Psoas muscle (tissue), 8 donors: Measurements from ENCODE around the gene SOCS6. TPM values are rescaled to one million over a fixed set of nuclear protein-coding genes. Genes with fewer than 3 reads are reported as not detected.

Source experiments
- ATAC-seq, 4 donors: fragments of 200-7000 bp; cut with Tn5 transposase; one replicate each; pipeline ENCODE4 v1.9.1; 2020; ENCODE audit warnings: moderate library complexity in 3 of 4, mild to moderate bottlenecking in 2 of 4
- DNase-seq, 2 donors: peaks; one replicate each; pipeline ENCODE4 v3.0.0-alpha.2; 2020
- H3K27ac ChIP-seq: fragments of 200-600 bp; one replicate; pipeline ENCODE4 v1.8.0; 2022
- H3K27me3 ChIP-seq, 3 donors: fragments of 200-600 bp in 1 of 3; one replicate each; pipeline versions ENCODE4 v1.6.1 to v1.8.0; 2013 to 2022; ENCODE audit warnings: low read length in 2 of 3, mild to moderate bottlenecking in 2 of 3, moderate library complexity in 1 of 3; ENCODE audit not compliant: insufficient read depth in 3 of 3
- H3K36me3 ChIP-seq, 2 donors: fragments of 200-600 bp in 1 of 2; one replicate each; pipeline versions ENCODE4 v1.6.1 to v1.8.0; 2013 to 2022; ENCODE audit warnings: low read depth in 1 of 2, mild to moderate bottlenecking in 1 of 2, moderate library complexity in 1 of 2; ENCODE audit not compliant: insufficient read depth in 1 of 2
- H3K4me1 ChIP-seq: fragments of 200-600 bp; one replicate; pipeline ENCODE4 v1.8.0; 2022
- H3K4me3 ChIP-seq: fragments of 200-600 bp; one replicate; pipeline ENCODE4 v1.8.0; 2022; ENCODE audit warnings: mild to moderate bottlenecking
- H3K9me3 ChIP-seq: fragments of 200-600 bp; one replicate; pipeline ENCODE4 v1.8.0; 2022
- WGBS, 3 donors: extraction: QIAGEN DNeasy Blood & Tissue Kit; methylation state at CpG; one replicate each; pipeline versions ENCODE4 v1.1.6 to v1.1.7; 2013; 5-methylcytosine and 5-hydroxymethylcytosine counted together
- intact Hi-C, 2 donors: fragments of 100-400 bp; cut with DNase I; formaldehyde crosslinking; loops; one replicate each; pipeline versions ENCODE4 v1.11.0 to v1.14.2; 2022
- polyA plus RNA-seq, 3 donors: library from polyadenylated mRNA; stranded (reverse); fragments of 200-250 nt; gene quantifications; one replicate each; pipeline ENCODE4 v1.2.3, GENCODE V29; 2013
- total RNA-seq, 4 donors: library from RNA; stranded (reverse); fragmentation: NEBNext Ultra II Directional in 2 of 4; extraction: Animal tissue kit (Norgen Biotek cat#: 25700) in 2 of 4; gene quantifications; one replicate each; pipeline versions ENCODE4 v1.2.1 to v1.2.4, GENCODE V29; 2021 to 2023
- TF ChIP-seq, protein P1 (sequence below): fragments of 200-600 bp; IDR thresholded peaks from one replicate; pipeline ENCODE4 v1.8.0; 2022; ENCODE audit warnings: antibody characterized with exemption
- donor health status: healthy with polysubstance abuse.
- donor health status: DM: no; HTN: no; CAD: no; lungs with moderate emphysema.
- donor health status: Bipolar disorder and iron deficiency.
- donor health status: healthy.
- donor health status: DM: yes; HTN: yes; CAD: no.
- donor health status: DM: no; HTN: no; CAD: no.
- donor health status: DM: no; HTN: no; CAD: no.
- donor health status: DM: yes; HTN: yes; CAD: no.

Gene SOCS6
- total and polyA plus RNA-seq, 7 donors = 7.3 to 30.2 (median 19.1) TPM

DNA sequence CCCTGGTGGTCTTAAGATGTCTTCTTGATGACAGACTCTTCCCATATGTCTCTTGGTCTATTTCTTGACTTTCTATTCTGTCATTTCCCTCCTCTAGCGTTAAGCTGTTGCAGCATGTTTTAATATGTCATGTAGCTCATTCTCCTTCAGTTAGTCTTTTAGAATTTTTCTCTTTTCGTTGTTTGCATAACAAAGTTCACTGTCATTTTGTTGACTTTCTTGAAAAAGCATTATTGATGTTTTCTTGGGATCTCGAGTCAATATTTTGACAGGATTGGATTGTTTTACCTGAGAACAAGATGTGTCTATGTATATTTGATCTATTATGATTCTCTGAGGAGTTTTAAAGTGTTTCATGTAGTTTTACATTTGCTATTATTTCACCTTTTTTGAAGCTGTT is 24.8 kb downstream of the SOCS6 start:
- no peak overlapping the region for H3K4me3 ChIP-seq
- peaks cover 9% of the 10 kb centered on the region for H3K4me1 ChIP-seq
- no peaks in the 10 kb centered on the region for H3K36me3 ChIP-seq
- ATAC-seq = no peak
- H3K9me3 ChIP-seq = peaks cover 1% of the 10 kb centered on the region
- no peak for DNase-seq
- WGBS, 3 donors = 94 to 98% (median 94%) methylated on average over 3 of the region's 3 CpGs
- H3K27ac ChIP-seq = no peak overlapping the region
- no peaks in the 10 kb centered on the region for H3K27me3 ChIP-seq
- TF ChIP-seq, protein P1, sequence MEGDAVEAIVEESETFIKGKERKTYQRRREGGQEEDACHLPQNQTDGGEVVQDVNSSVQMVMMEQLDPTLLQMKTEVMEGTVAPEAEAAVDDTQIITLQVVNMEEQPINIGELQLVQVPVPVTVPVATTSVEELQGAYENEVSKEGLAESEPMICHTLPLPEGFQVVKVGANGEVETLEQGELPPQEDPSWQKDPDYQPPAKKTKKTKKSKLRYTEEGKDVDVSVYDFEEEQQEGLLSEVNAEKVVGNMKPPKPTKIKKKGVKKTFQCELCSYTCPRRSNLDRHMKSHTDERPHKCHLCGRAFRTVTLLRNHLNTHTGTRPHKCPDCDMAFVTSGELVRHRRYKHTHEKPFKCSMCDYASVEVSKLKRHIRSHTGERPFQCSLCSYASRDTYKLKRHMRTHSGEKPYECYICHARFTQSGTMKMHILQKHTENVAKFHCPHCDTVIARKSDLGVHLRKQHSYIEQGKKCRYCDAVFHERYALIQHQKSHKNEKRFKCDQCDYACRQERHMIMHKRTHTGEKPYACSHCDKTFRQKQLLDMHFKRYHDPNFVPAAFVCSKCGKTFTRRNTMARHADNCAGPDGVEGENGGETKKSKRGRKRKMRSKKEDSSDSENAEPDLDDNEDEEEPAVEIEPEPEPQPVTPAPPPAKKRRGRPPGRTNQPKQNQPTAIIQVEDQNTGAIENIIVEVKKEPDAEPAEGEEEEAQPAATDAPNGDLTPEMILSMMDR = no peak
- intact Hi-C loops = no loop called here

DNA sequence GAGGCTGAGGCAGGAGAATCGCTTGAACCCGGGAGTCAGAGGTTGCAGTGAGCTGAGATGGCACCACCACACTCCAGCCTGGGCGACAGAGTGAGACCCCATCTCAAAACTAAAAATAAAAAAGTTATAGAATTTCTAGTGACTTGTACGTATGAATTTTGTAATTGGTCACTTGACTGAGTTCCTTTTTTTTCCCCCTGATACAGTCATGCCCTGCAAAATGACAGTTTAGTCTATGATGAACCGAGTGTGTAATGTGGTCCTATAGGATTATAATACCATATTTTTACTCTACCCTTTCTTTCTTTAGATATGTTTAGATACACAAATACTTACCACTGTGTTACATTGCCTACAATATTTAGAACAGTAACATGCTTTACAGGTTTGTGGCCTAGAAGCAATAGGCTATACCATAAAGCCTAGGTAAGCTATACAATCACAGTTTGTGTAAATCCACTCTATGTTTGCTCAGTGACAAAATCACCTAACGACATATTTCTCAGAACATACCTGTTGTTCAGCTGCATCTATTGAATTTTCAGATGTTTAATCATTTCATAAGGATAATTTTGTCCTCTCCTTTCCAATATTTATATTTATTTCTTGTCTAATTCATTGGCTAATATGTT is 25.4 kb downstream of the SOCS6 start:
- 92 to 94% (median 94%) methylated on average over 6 of the region's 6 CpGs for WGBS, 3 donors
- Histone ChIP-seq H3K4me3 (no peak overlapping the region), H3K36me3 (no peaks in the 10 kb centered on the region), H3K27me3 (no peaks in the 10 kb centered on the region), H3K4me1 (peaks cover 9% of the 10 kb centered on the region), H3K9me3 (no peaks in the 10 kb centered on the region), H3K27ac (no peak overlapping the region)
- intact Hi-C loops = no loop called here
- ATAC-seq (no peak), DNase-seq (no peak)
- TF ChIP-seq, protein P1 = no peak

DNA sequence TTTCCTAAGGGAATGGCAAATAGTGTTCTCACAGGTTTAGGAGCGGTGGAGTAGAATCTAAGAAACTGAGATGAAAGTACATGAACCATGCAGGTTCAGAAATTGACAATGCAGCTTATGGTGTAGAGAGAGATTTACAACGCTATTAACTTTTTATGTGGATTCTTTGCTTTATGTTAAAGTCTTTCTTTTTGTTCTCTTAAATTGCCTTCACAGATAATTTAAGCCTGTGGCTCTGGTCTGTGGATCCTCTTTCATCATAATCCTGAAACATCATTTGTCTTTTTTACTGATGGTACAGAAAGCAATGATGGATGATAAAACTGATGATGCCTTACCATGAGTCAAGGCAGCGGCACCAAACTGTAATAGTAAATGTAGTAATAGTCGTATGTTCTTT is 30.3 kb downstream of the SOCS6 start:
- Histone ChIP-seq H3K4me1 (peaks cover 12% of the 10 kb centered on the region), H3K27ac (no peak overlapping the region), H3K36me3 (no peaks in the 10 kb centered on the region), H3K9me3 (no peaks in the 10 kb centered on the region), H3K27me3 (no peaks in the 10 kb centered on the region), H3K4me3 (no peak overlapping the region)
- intact Hi-C loops = no loop called here
- TF ChIP-seq, protein P1 = no peak
- DNase-seq (no peak), ATAC-seq (no peak)
- WGBS, 3 donors = 95 to 98% (median 97%) methylated on average over 4 of the region's 4 CpGs

DNA sequence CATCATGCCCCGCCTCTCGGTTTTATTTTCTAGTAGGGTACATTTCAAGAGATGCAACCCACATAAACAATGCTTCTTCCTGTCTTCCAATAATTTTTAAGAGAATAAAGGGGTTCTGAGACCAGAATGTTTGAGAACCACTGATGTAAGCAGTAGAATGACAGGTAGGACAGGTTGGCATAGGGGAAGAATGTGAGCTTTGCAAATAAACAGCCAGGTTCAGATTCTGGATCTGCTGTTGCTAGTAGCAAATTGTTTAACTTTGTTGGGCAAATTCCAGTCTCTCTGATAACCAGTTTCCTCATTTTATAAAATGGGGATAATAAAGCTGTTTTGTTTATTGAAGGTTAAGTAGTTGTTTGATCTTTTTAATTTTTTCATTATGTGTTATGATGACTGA is 32.8 kb downstream of the SOCS6 start:
- Histone ChIP-seq H3K27ac (no peak overlapping the region), H3K4me1 (peaks cover 12% of the 10 kb centered on the region), H3K36me3 (peaks cover 0 to 19% of the 10 kb centered on the region in 2 donors), H3K4me3 (no peak overlapping the region), H3K9me3 (no peaks in the 10 kb centered on the region), H3K27me3 (no peaks in the 10 kb centered on the region)
- DNase-seq (no peak), ATAC-seq (no peak)
- 94 to 98% (median 96%) methylated on average over 2 of the region's 2 CpGs for WGBS, 3 donors
- intact Hi-C loops = no loop called here
- TF ChIP-seq, protein P1 = no peak

DNA sequence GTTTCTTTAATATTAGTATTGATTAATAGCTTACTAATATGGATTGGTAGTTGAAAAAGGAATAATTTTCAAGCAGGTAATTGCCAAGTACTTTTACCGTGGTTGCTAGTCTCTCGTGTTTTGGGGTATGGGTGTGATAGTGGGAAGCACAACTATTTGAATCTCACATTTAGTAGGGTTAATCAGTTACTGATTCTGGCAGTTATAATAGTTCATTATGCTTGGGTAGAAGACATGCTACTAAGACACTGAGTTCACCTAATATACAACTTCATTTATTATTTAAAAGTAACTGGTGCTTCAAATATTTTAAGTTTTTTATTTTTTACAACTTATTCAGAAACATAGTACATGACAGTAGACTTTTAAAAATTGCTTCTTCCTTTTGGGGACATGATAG is 33.5 kb downstream of the SOCS6 start:
- Histone ChIP-seq H3K27ac (no peak overlapping the region), H3K4me3 (no peak overlapping the region), H3K36me3 (peaks cover 0 to 19% of the 10 kb centered on the region in 2 donors), H3K4me1 (peaks cover 12% of the 10 kb centered on the region), H3K9me3 (no peaks in the 10 kb centered on the region), H3K27me3 (no peaks in the 10 kb centered on the region)
- intact Hi-C loops = no loop called here
- DNase-seq (no peak), ATAC-seq (no peak)
- TF ChIP-seq, protein P1 = no peak
- WGBS, 3 donors = 87 to 95% (median 93%) methylated on average over 2 of the region's 2 CpGs
